GM12891 (cell line): ENCODE data around the gene ZNF334.

Experiments
- POLR2A ChIP-seq: IDR thresholded peaks from 2 replicates; pipeline ENCODE4 v1.6.1; 2011; ENCODE audit warnings: low read depth, low read length, control low read depth
- POLR2AphosphoS5 ChIP-seq: IDR thresholded peaks from 2 replicates; pipeline ENCODE4 v1.6.1; 2011; ENCODE audit warnings: low read depth, low read length, control low read depth
- POU2F2 ChIP-seq: IDR thresholded peaks from 2 replicates; pipeline ENCODE4 v1.6.1; 2011; ENCODE audit warnings: low read depth, mild to moderate bottlenecking, control low read depth, low read length, moderate library complexity
- SPI1 ChIP-seq: IDR thresholded peaks from 2 replicates; pipeline ENCODE4 v1.6.1; 2011; ENCODE audit warnings: low read depth, low read length, control low read depth
- TAF1 ChIP-seq: IDR thresholded peaks from 2 replicates; pipeline ENCODE4 v1.6.1; 2011; ENCODE audit warnings: low read depth, low read length, control low read depth

- TF ChIP-seq POLR2A (no peak), POU2F2 (no peak), POLR2AphosphoS5 (no peak), SPI1 (peak; percentile 45), TAF1 (no peak)
Observed at GRCh38 chr20:46550461-46550860, 37.1 kb upstream of the ZNF334 start, which contains the start of gene OCSTAMP.
